Fibroblast of the aortic adventitia (primary cell): Measurements from ENCODE around the gene CEACAM3. TPM values are rescaled to one million over a fixed set of nuclear protein-coding genes. Genes with fewer than 3 reads are reported as not detected.

Source experiments
- DNase-seq: peaks from one replicate; pipeline ENCODE4 v3.0.0-alpha.2; 2010; ENCODE audit warnings: low read depth
- H3K4me3 ChIP-seq: 2 replicates; pipeline ENCODE4 v1.5.1; 2011; ENCODE audit warnings: low read depth, mild to moderate bottlenecking, control low read depth, low read length, moderate library complexity
- total RNA-seq: library from RNA; depleted of rRNA; stranded (reverse); fragments of >200 nt; gene quantifications from 2 replicates; pipeline ENCODE4 v1.2.3, GENCODE V29; 2012; ENCODE audit warnings: low replicate concordance
- TF ChIP-seq, protein P1 (sequence below): IDR thresholded peaks from 2 replicates; pipeline ENCODE4 v1.5.1; 2011; ENCODE audit warnings: mild to moderate bottlenecking, low read length, control low read depth, inconsistent platforms; ENCODE audit not compliant: insufficient read depth

The CEACAM3 gene
- total RNA-seq, 1 donor, result not detected

DNA sequence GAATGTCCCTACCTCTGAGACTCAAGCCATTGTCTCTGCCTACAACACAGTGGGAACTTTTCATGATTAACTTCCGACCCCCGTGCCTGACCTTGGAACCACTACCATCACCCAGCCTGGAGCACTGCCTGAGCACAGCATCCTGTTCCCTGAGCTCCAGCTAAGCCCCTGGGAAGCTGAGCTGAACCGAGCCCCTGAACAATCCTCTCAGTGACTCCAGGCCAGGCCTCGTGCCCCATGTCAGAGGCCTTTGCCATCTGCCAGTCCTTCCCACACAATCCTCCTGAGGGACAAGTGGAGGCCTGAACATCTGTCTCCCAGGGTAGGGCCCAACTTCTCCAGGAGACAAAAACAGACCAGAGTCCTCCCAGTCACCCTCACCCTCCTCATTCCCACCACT is 17.5 kb downstream of the CEACAM3 start:
- no peak for DNase-seq
- H3K4me3 ChIP-seq, result no peak overlapping the region
- TF ChIP-seq, protein P1, sequence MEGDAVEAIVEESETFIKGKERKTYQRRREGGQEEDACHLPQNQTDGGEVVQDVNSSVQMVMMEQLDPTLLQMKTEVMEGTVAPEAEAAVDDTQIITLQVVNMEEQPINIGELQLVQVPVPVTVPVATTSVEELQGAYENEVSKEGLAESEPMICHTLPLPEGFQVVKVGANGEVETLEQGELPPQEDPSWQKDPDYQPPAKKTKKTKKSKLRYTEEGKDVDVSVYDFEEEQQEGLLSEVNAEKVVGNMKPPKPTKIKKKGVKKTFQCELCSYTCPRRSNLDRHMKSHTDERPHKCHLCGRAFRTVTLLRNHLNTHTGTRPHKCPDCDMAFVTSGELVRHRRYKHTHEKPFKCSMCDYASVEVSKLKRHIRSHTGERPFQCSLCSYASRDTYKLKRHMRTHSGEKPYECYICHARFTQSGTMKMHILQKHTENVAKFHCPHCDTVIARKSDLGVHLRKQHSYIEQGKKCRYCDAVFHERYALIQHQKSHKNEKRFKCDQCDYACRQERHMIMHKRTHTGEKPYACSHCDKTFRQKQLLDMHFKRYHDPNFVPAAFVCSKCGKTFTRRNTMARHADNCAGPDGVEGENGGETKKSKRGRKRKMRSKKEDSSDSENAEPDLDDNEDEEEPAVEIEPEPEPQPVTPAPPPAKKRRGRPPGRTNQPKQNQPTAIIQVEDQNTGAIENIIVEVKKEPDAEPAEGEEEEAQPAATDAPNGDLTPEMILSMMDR, result no peak

DNA sequence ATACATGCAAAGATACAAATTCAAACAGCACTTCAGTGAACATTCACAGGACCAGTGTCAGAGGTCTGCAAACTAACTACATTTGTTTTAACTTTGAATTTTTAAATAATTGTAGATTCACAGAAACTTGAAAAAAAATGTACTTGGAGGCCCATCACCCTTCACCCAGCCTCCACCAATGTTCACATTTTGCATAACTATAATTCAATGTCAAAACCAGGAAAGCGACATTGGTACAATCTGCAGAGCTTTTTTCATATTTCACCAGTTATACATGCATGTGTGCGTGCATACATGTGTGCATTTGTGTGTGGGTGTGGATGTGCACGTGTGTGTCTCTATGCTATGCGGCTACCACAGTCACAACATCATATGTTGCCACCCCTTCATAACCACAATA is 18.9 kb downstream of the CEACAM3 start:
- H3K4me3 ChIP-seq, result no peak overlapping the region
- no peak for DNase-seq

GRCh38 chr19:41816761-41817160 is 20.4 kb downstream of the CEACAM3 start:
- TF ChIP-seq, protein P1, result no peak
- peak; percentile 54 for DNase-seq
- no peak overlapping the region for H3K4me3 ChIP-seq

More for the DNA sequence above, 18.9 kb downstream of the CEACAM3 start:
- TF ChIP-seq, protein P1, result no peak

DNA sequence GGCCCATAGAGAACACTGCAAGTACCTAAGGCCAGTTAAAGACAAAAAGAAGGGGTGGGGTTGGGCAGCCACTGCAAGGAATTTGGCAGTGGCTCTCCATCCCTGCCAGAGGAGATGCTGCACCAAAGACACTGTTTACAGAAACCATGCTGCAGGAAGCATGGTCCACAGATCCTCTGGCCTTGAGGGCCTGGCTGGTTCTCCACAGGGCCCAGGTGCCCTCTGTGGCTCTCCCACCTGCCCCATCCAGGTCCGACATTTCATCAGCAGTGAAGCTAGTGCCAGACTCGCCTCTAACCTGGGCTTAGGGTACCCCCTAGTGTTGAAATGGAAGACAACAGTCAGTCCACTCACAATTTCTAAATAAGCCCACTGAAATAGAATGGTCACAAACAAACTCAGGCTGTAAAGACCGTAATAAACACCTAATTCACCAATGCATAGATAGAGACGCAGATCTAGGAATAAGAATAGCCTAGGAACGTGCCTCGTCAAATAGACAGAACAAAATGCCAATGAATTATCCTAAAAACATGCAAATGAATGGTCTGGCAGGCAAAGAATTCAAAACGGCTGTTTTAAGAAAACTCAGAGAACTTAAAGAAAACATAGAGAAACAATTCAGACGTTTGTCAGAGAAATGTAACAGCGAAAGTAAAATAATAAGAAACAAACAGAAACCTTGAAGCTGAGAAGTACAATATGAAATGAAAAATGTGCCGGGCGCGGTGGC is 24.8 kb downstream of the CEACAM3 start:
- no peak overlapping the region for H3K4me3 ChIP-seq
- TF ChIP-seq, protein P1, result peak; percentile 50
- peak; percentile 26 for DNase-seq

- TF ChIP-seq, protein P1, result no peak
- no peak overlapping the region for H3K4me3 ChIP-seq
- DNase-seq, result no peak
Observed at GRCh38 chr19:41837981-41838708, 41.8 kb downstream of the CEACAM3 start.

DNA sequence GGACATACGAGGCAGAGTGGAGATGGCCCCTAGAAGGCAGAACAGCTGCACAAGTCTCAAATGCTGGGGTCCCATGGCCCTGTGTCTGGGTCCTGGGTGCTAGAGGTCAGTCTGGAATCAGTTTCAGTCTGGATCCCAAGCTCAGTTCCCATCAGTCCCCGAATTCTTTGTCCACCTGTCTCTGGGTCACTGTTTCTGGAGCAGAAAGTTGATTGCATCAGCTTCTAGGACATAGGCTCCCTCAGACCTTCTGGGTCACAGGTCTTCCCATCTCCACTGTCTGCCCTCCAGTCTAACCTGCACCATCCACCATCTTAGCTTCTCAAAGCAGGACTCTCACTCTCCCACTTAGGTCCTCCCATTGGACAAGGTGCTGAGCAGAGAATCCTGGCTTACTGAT is 42.8 kb downstream of the CEACAM3 start:
- no peak for DNase-seq
- TF ChIP-seq, protein P1, result no peak
- no peak overlapping the region for H3K4me3 ChIP-seq
